Islet of Langerhans (tissue), 1 donor: ENCODE results near the gene PRDM12.

Source experiments
- FAIRE-seq: peaks from one replicate; lab custom pipeline; 2011; peaks lifted over from hg19 to GRCh38; lab: Jason Lieb, UNC

PRDM12 gene

DNA sequence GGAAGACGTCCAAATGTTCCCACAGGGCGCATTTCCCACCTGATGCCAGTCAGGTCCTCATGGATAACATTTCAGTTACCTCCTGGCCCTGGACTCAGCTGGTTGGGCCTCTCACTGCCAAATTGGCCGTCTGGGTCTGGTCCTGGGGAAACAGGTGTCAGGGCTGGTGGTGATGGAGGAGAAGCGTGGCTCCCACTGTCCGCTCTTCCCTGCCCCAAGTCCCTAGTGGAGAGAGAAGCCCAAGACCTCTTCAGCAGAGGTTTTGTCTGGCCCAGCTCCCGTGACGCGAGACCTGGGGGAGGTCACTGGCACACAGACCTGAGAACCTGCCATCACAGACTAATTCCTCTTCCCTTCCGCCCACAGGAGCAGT lies 27.8 kb upstream of the PRDM12 start:
- no peak for FAIRE-seq

DNA sequence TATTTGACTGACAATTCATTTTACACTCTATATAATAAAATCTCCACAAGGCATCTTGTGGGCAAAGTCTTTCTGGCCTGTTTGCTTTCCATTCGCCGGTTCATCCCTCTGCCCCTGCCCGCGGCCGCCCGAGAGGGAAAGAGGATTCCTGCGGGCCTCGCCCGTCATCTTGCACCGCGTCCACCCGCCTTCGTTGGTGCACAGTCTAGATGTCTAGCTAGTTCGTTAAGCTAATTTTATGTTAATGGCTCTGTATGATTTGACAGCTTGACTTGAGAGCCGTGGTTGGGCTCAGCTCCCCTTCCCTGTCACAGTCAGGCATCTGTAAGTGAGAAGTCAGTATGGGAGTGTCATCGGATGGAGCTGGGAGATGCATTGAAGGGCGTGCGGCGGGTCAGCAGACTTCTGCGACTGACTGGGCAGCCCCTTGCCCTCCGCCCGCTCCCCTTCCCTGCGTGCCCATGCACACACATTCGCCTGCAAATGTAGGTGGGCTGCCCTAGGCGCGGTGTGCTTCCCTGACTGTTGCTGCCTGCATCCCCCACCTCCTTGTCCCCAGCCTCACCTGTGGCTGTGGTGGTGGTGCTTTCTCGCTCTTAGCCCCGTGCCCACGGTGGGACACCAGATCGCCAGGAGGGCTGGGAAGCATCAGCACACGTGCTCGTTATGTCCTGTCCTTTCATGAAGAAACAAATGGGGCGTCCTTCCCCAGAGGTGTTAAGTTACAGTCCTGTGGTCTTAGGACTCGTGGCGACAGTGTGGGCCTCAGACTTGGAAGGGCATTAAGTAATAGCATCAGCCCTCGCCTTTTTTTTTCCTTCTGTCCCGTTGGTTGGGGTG lies 25.9 kb upstream of the PRDM12 start:
- no peak for FAIRE-seq

DNA sequence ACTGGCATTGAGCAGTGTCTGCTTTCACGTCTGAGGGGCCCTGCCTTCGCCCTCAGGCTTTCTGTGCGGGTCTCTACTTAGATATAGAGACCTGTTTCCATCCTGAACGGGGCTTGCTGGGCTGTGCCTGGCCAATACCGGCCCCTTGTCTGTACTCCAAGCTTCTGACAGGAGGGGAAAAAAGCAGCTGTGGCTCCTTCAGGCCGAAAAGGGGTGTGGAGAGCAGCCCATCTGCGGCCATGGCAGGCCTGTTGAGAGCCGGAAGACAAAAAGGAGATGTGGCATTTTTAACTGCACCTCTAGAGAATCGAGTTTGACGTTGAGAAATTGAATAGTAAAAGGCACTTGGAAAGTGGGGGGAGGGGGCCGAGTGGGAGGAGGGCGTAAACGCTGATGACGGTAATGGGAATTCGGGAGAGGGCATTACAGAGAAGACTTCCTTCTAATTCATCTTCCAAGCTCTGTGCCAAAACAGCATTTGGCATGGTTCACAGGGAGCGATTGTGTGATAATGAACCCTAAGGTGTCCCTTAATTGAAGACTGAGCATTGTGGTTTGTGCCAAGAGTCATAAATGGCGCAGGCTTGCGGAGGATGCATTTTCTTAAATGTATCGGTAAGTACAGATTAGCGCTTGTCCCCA lies 25.1 kb upstream of the PRDM12 start:
- FAIRE-seq, result no peak

DNA sequence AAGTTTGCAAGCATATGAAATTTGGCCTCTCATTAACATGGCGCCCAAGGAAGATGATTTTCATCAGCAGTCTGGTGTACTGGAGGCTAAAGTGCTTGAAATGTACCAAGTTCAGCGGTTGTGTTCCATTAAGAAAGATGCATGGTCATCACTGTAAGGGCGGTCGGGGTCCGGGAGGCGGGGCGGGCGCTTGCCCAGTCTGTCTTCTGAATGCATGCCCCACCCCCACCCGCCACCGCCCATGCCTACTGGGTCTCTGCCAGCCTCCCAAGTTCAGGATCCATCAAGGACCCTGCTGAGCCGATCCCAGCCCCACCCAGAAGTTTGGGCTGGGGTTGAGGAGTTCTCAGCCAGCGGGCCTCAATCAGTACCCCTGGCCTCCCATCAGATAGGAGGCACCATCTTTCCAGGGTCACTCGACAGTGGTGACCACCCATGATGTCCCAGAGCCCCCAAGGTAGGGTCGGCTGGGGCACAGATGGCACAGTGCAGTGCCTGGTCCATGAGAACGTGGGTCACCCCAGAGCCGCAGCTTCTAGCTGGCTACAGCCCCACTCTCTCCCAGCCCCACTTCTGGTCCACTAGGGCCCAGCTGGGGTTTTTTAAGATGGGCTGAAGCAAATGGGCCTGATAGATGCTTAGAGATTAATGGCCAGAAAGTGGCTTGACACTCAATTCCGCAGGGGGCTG lies 24.4 kb upstream of the PRDM12 start:
- FAIRE-seq, result no peak

DNA sequence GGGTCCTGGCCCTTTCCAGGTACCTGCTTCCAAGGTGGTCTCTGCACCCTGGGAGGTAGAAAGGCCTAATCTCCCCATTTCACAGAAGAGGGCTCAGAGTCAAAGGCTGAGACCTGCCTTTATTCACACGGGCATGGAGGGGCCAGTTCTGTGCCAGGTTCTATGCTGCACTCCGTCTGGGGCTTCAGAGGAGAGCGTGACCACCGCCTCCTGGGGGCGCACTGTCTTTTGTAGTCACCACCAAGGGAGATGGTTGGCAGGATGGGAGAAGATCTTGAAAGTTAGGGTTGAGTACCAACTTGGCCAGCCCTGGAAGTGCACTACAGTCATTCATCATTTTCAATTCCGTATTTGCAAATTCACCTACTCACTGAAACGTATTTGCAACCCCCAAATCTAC lies 23.7 kb upstream of the PRDM12 start:
- no peak for FAIRE-seq

DNA sequence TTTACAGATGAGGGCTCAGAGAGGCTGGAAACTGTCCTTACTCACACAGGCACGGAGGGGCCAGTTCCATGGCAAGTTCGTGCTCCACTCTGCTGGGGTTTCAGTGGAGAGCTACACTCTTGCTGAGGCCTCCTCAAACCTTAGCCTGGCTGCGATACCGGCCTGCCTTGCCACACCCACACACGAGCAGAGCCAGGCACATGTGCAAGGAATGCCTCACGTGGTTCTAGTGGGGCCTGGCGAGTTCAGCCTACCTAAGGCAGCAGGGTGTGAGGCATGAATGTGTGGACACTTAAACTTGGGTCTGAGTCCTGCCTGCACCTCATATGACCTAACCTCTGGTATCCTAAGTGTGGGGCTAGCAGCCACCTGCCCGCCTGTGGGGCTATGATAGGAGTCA lies 21.5 kb upstream of the PRDM12 start:
- FAIRE-seq, result no peak

DNA sequence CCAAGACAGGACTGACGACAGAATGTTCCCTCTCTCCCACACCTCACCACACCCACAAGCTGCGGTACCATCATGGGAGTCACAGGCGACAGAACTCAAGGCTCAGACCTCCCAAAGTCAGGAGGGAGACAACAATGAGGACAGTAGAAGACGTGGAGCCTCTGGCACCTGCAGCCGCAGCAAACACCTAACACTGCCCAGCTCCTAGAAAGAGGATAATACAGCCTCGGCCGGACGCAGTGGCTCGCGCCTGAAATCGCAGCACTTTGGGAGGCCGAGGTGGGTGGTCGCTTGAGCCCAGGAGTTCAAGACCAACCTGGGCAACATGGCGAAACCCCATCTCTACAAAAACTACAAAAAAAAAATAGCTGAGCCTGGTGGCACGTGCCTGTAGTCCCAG lies 13.2 kb upstream of the PRDM12 start:
- no peak for FAIRE-seq

DNA sequence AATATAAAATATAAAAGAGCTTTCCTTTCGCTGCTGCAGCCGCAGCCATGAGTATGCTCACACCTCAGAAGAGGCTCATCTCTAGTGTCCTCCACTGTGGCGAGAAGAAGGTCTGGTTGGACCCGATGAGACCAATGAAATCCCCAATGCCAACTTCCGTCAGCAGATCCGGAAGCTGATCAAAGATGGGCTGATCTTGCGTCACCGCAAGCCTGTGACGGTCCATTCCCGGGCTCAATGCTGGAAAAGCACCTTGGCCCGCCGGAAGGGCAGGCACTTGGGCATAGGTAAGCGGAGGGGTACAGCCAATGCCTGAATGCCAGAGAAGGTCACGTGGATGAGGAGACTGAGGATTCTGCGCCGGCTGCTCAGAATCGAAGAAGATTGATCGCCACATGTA lies 12.6 kb upstream of the PRDM12 start:
- FAIRE-seq, result no peak

DNA sequence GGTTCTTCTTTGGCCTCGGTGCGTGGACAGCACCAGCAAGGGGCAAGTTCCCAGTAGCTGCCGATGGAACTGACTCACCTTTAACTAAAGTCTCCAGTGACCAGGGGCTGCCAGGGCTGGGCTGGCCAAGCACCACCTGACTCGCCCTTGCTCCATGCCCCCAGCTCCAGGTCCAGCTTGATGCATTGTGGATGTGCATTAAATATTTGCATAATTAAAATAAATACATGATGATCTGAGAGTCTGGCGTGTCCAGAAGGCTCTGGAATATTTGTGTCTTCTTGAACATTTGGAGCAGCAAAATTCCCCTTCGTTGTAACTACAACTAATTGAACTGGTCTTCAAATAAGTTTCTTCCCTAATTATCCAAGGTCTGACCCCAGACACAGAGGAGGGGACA lies 9.5 kb upstream of the PRDM12 start:
- FAIRE-seq, result no peak

DNA sequence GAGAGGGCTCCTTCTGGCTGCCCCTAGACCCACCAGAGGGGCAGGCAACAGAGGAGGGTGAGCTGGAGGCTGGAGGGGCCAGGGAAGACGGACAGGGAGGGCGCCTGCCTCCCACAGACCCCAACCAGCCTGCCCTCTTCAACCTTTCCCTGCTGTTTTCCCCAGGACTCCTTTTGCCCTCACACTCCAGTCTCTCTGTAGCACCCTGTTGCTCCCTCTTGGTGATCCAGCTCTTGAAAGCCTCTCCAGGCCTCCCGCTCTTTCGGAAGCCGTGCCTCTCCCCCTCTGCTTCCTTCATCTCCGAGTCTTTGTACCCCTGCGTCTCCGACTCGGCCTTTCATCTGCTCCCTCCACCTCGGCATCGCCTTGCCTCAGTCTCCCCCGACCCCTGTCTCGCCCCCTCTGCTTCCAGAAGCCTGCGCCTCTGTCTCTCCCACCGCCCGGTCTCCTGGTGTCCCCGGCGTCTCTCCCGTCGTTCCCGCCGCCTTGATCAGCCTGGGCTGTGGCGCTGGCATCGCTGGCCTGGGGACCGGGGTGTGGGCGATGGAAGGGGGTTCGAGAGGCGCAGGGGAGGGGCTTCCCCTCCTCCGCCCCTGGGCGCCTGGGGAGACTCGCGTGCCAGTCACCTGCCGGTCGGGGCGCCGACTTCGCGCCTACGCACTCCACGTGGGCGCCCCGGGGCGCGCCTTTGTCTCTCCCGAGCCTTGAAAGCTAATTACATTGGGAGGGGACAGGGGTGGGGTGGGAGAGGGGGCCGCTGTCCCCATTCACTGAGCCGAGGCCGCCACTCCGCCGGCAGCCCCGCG lies 5.3 kb upstream of the PRDM12 start:
- FAIRE-seq, result no peak

DNA sequence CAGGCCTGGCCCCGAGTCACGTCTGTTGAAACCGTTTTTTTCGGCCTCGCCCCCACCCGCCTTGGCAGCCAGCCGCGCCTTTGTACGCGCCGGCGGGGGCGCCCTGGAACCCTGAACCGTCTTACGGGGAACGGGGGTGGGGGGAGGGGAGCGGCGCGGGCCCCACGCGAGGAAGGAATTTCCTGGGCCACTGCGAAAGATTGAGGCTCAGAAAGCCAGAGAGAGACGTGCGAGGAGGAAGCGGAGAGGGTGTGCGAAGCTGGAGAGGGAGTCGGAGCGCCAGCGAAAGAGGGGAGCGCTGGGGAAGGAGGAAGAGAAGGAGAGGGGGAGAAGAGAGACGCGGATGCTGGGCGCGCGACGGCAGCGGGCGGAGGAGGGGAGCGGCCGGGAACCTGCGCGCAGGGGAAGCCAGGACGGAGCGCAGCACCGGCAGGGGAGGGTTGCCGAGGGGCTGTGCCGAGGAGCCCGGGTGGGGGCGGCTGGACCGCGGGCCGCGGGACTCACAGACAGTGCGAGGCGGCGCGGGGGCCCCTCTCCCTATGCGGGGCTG lies 4.6 kb upstream of the PRDM12 start:
- FAIRE-seq, result no peak

DNA sequence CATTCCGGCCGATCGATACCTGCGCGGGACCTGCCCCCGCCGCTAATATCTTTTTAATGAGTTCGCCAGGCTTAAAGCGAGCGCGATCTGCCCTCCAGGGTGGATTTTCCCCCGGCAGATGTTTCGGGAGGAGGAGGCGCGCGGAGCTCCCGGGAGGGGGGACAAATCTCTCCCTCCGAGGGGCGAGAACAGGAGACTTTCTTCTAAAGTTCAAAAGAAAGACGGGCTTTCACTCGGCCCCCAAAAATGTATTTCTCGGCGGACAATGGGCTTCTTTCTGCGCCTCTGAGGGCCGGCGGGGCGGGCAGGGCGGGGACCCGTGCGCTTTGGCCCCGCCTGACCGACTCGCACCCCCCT lies 4.1 kb upstream of the PRDM12 start:
- FAIRE-seq, result no peak

DNA sequence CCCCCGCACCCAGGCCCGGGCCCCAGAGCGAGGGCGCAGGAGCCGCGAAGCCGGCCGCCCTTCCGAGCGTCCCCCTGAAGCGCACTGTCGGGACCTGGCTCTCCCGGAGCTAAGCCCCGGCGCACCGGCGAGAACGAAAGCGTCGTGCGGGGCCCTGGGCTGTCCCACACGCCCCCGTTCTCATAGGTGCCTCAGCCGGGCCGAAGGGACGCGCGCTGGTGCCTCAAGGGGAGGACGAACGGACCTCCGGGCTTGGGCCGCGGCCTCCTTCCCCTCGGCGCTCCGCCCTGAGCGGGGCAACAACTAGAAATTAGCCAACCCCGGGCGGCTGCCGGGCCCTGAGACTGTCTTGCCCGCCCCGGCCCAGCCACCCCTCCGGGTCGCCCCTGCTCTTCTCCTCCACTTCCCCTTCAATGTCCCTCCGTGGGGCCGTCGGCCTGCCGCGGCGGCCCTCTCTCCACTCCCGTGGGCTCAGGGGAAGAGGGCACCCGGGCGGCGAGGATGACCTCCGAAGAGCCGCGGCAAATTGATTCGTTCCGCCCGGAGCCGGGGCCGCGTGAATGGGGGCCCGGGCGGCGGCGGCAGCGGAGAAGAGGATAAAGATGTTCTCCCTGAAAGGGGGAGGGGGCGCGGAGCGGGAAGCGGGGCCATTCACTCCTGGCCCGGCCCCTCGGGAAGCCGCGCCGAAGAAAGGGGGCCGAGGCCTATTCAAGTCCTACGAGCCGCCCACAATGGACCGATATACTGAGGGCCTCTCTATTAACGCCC lies 3.5 kb upstream of the PRDM12 start:
- FAIRE-seq, result no peak

DNA sequence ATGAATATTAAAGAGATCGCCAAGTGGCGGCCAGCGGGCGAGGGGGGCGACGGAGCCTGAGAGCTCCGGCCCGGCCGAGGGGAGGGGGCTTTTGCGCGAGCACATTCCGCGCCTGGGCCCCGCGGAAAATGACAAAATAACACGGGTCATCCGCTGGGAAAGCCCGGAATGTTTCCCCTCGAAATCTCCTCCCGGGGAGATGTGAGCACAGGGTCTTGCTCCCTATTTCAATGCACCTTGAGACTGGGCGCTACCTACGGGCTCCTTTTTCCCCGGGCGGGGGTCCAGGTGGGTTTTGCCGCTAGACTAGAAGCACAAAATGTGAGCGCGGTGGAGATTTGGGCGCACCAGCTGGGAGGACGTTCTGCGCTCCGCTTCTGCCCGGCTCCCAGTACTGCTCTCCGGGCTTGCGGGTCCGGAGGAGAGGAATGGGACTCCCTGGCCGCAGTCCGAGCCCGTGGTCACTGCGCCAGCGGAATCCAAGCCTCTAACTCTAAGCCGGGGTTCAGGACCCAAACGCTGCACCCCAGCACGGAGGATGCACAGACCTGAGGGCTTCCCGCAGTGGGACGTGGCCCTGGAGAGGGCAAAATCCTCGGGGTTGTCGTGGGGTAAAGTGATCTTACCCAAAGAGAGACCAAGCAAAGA lies 2.8 kb upstream of the PRDM12 start:
- FAIRE-seq, result no peak

DNA sequence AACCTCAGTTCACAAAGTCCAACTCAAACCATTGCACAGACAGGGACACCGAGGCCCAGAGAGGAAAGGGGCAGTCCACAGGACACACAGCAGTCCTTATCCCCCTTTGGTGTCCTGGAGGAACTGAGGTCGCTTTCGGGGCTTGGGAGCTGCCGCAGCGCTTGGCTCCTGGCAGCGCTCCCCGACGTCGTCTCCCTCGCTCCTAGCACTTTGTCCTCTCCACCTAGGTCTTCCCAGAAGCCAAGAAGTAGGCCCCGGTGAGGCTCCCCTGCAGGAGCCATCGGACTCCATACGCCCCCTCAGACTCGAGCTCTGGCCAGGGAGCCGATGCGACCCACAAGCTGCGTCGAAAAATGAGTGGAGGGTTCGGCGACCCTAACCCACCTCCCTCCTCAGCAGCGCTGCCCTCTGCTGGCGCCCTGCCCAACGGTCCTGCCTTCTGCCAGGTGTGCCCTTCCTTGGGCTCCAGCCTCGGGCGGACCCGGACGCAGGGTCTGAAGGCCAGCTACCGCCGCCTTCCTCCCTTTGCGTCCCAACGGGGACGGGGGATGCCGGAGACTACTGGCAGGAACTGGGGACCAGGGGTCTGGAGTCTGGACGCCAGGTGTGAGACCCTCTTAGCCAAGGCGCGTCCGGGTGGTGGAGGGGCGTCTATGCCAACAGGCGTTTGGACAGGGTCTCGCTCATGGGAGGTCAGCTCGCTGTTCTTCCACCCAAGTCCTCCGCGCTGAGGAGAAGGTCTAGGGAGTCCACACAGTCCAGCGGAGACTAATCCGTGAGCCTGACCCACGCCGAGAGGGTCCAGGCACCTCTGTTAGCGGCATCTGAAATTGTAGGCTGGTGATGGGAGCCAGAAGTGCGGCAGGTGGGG lies 2.1 kb upstream of the PRDM12 start:
- no peak for FAIRE-seq

DNA sequence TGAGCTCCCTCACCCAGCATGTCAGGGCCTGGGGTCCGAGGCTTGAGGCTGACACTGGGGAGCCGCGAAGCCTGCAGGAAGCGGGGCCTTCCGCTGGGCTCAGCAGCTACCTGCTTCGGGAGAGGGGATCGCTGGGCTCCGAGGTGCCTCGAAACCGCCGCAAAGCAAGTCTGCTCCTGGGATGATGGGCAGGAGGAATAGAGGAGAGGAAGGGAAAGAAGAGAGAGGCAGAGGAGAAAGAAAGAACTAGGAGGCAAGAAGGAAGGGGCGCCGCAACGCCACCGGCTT lies 1.5 kb upstream of the PRDM12 start:
- FAIRE-seq, result no peak

DNA sequence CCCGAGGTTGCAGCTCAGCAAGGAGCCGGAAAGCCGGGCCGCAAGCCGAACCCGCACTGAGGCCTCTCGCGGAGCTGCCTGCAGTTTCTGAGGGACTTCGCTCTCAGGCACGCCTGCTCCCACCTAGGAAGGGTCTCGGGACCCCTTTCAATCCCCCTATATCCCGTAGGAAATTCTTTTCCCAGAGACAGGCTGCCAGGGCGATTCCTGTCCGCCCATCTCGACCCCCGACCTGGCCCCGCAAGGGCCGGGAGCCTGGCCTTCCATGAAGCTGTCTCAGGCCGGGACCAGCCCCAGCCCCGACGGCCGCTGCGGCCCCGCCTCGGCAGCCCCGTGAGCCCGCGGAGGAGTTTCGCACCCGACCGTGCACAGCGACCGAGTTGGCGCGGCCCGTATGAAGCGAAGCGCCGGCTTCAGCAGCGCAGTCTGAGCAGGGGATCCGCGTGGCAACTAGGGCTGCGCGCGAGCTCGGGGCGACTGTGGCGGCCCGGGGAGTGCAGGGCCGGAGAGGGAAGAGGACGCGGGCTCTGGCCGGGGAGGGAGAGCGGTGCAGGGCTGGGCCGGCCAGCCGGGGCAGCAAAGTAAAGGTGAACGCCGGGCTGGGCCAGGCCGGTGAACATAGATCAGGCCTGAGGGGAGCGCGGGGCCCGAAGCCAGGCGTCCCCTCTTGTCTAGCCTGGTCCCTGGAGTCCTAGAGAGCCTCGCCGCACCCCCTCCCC lies 977 bp upstream of the PRDM12 start:
- FAIRE-seq, result no peak

DNA sequence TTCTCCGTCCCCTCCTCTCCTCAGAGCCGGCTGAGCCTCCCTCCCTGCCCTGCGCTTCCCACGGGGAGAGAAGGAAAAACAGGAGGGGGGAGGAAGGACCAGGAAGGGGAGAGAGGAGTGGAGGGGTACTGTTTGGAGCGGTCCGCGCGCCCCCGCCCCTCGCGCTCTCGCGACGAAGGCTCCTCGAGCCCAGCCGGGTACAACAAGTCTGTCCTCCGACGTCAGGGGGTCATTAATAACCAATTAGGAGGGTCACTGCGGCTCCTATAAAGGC lies 480 bp upstream of the PRDM12 start:
- FAIRE-seq, result no peak

DNA sequence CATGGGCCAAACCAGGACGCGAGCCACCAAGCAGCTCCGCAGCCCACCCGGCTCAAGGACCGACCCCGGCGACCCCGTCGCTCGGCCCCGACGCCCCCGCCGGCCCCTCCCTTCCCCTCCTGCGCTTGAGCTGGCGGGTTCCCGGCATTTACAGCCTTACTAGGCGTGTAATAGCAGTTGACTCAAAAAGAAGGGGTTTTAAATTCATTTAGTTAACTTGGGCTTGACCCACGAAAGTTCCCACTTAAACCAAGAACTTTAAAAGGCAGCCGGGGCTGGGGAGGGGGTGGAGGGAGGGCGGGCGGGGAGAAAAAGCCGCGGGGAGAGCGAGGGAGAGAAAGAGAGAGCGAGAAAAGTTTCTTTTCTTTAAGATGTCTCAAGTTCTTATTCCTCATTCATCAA lies 636 bp downstream of the PRDM12 start:
- no peak for FAIRE-seq
